Endothelial cell (in vitro differentiated cells): ENCODE data around the gene EFCAB12. TPM values are rescaled to one million over a fixed set of nuclear protein-coding genes. Genes with fewer than 3 reads are reported as not detected.
A peak's percentile ranks its signal among the peaks of the same experiment; 100 is the strongest.
"Not testable (repeated sequence)": the region's sequence is repeated elsewhere in the genome, so short reads cannot be mapped to it uniquely, and the experiment has no call there.

Source experiments
- DNase-seq: peaks from one replicate; pipeline ENCODE4 v3.0.0; 2021; ENCODE audit warnings: low spot score
- H3K27ac Mint-ChIP-seq: one replicate; pipeline ENCODE4 v1.8.0; 2021; ENCODE audit warnings: mixed read lengths, inconsistent platforms; ENCODE audit not compliant: unreplicated experiment
- H3K27me3 Mint-ChIP-seq: one replicate; pipeline ENCODE4 v1.8.0; 2021; ENCODE audit warnings: mild to moderate bottlenecking, moderate library complexity, mixed read lengths, inconsistent platforms; ENCODE audit not compliant: unreplicated experiment
- H3K36me3 Mint-ChIP-seq: one replicate; pipeline ENCODE4 v1.8.0; 2021; ENCODE audit warnings: mild to moderate bottlenecking, low read depth, mixed read lengths, inconsistent platforms; ENCODE audit not compliant: unreplicated experiment
- H3K4me1 Mint-ChIP-seq: one replicate; pipeline ENCODE4 v1.8.0; 2021; ENCODE audit warnings: mild to moderate bottlenecking, mixed read lengths, inconsistent platforms; ENCODE audit not compliant: unreplicated experiment
- H3K4me3 Mint-ChIP-seq: one replicate; pipeline ENCODE4 v1.8.0; 2021; ENCODE audit warnings: mild to moderate bottlenecking, mixed read lengths, inconsistent platforms; ENCODE audit not compliant: unreplicated experiment
- H3K9me3 Mint-ChIP-seq: one replicate; pipeline ENCODE4 v1.8.0; 2021; ENCODE audit warnings: mixed read lengths, inconsistent platforms; ENCODE audit not compliant: unreplicated experiment
- total RNA-seq: library from RNA; stranded (reverse); fragmentation: NEBNext Ultra II Directional; extraction: Animal tissue kit (Norgen Biotek cat#: 25700); gene quantifications from one replicate; pipeline ENCODE4 v1.2.1, GENCODE V29; 2021; ENCODE audit not compliant: unreplicated experiment
- TF ChIP-seq, protein P1 (sequence below): fragments of 200-600 bp; sonication (generic); IDR thresholded peaks from one replicate; pipeline ENCODE4 v1.5.0; 2021; ENCODE audit warnings: antibody characterized with exemption; ENCODE audit not compliant: unreplicated experiment

The EFCAB12 gene
- total RNA-seq, 1 donor from 2014 or later: 0.21 TPM

DNA sequence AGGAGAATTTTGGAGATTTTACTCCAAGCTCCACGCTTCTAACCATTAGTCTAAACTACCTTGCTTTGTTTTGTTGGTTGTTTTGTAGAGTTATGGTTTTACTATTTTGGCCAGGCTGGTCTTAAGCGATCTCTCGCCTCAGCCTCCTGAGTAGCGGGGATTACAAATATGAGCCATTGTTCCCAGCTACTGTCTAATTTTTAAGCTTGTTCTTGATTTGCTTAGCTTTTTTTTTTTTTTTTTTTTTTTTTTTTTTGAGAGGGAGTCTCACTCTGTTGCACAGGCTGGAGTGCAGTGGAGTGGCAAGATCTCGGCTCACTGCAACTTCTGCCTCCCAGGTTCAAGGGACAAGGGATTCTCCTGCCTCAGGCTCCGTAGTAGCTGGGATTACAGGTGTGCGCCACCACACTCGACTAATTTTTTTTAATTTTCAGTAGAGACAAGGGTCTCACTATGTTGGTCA is 28.5 kb downstream of the EFCAB12 start:
- H3K27me3 Mint-ChIP-seq: peaks cover 7% of the 10 kb centered on the region
- peak overlapping the region; percentile 100 for H3K4me3 Mint-ChIP-seq
- H3K27ac Mint-ChIP-seq: no peak overlapping the region
- TF ChIP-seq, protein P1, sequence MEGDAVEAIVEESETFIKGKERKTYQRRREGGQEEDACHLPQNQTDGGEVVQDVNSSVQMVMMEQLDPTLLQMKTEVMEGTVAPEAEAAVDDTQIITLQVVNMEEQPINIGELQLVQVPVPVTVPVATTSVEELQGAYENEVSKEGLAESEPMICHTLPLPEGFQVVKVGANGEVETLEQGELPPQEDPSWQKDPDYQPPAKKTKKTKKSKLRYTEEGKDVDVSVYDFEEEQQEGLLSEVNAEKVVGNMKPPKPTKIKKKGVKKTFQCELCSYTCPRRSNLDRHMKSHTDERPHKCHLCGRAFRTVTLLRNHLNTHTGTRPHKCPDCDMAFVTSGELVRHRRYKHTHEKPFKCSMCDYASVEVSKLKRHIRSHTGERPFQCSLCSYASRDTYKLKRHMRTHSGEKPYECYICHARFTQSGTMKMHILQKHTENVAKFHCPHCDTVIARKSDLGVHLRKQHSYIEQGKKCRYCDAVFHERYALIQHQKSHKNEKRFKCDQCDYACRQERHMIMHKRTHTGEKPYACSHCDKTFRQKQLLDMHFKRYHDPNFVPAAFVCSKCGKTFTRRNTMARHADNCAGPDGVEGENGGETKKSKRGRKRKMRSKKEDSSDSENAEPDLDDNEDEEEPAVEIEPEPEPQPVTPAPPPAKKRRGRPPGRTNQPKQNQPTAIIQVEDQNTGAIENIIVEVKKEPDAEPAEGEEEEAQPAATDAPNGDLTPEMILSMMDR: no peak
- no peak for DNase-seq
- peaks cover 24% of the 10 kb centered on the region for H3K4me1 Mint-ChIP-seq
- H3K36me3 Mint-ChIP-seq: peaks cover 9% of the 10 kb centered on the region
- H3K9me3 Mint-ChIP-seq: no peaks in the 10 kb centered on the region

DNA sequence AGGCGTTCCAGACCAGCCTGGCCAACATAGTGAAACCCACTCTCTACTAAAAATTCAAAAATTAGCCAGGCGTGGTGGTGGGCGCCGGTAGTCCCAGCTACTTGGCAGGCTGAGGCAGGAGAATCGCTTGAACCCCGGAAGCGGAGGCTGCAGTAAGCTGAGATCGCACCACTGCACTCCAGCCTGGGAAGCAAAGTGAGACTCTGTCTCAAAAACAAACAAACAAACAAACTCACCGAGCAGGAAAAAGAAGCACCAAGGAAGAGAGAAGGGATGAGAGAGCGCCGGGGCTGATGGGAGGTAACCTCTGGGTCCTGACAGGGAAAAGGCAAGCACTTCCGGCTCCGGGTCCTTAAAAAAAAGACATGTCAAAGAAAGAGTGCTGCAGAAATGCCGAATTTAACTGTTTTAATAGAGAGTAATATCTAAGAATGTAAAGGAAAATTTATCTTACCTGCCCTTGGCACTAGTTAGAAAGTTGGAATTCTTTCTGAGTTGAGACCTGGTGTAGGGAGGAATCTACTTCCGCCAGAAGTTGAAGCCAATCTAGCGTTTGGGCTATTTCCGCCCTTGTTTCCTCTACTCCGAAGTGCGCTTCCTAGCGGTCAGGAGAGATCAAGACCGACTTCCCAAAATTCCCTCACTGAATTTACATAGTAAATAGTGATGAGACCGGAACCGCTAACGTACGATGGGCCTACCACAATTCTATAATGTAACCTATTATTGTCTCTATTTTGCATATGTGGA is 29.1 kb downstream of the EFCAB12 start:
- H3K27me3 Mint-ChIP-seq: peaks cover 8% of the 10 kb centered on the region
- TF ChIP-seq, protein P1: peak; percentile 70
- H3K27ac Mint-ChIP-seq: peak overlapping the region; percentile 99
- peak; percentile 76 for DNase-seq
- no peaks in the 10 kb centered on the region for H3K9me3 Mint-ChIP-seq
- H3K36me3 Mint-ChIP-seq: peaks cover 15% of the 10 kb centered on the region
- H3K4me3 Mint-ChIP-seq: peak overlapping the region; percentile 100
- peaks cover 24% of the 10 kb centered on the region for H3K4me1 Mint-ChIP-seq

DNA sequence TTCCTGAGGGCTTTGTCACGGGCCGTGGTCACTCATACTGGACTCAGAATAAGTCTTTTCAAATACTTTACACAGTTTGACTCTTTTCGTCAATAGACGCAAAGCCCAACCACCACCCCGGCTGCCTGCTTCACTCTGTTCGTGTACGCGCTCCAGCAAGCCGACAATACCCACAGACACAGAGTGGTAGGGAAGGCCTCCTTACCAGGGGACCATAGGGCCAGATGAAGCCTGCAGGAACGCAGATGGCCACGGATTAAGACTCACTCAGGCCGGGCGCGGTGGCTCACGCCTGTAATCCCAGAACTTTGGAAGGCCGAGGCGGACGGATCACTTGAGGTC is 29.7 kb downstream of the EFCAB12 start:
- H3K4me1 Mint-ChIP-seq: peaks cover 24% of the 10 kb centered on the region
- peak overlapping the region; percentile 99 for H3K27ac Mint-ChIP-seq
- H3K27me3 Mint-ChIP-seq: peaks cover 8% of the 10 kb centered on the region
- H3K4me3 Mint-ChIP-seq: peak overlapping the region; percentile 100
- DNase-seq: peak; percentile 14
- TF ChIP-seq, protein P1: no peak
- no peaks in the 10 kb centered on the region for H3K9me3 Mint-ChIP-seq
- peaks cover 18% of the 10 kb centered on the region for H3K36me3 Mint-ChIP-seq

DNA sequence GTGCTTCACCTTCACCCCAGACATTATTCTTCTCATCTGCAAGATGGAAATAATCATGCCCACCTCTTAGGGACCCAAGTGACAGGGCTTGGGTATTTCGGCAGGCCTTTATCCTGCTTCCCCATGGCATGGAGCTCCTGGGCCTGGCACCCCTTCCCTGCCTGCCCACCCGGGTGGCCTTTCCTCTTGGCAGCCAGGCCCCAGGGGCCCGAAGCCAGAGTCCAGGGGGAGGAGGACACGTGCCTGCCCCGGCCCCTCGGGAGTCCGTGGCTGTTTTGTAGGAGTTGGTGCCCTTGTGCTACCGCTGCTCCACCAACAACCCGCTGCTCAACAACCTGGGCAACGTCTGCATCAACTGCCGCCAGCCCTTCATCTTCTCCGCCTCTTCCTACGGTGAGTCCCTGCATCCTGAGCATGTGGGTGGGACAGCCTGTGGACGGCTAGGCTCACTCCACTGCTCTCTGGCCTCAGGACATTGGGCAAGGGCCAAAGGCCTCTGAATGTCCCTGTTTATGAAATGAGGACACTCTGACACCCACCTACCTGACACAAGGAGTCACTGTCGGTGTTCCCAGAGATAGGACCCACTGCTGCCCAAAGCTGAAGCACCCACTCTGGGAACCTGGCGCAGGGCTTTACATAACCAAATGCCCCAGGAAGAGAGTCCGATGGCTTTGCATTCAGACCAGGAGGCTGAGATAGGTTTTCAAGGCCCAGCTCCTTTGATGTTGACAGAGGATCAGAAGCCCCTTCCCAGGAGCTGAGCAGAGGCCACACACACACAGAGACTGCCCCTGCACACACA is 34.5 kb downstream of the EFCAB12 start:
- Mint-ChIP-seq H3K36me3 (peaks cover 33% of the 10 kb centered on the region), H3K4me1 (peaks cover 27% of the 10 kb centered on the region)
- H3K27me3 Mint-ChIP-seq, H3K4me3 Mint-ChIP-seq, H3K9me3 Mint-ChIP-seq, DNase-seq, H3K27ac Mint-ChIP-seq: not testable (repeated sequence)

DNA sequence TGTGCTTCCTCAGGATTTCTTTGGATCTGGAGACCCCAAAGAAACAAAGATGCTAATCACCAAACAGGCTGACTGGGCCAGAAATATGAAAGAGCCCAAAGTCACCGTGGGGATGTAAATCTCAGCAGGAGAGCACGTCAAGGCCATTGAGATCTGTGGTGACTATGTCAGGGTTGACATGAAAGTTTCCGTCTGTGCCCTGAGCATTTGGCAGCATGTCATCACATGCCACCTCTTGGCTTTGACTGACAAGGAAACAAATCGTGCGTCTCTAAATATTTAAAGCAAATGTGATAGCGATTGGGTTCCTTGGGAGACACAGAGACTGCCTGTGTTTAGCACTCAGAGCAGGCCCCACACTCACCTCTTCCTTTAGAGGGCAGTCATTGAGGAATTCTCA is 35.2 kb downstream of the EFCAB12 start:
- no peak for DNase-seq
- TF ChIP-seq, protein P1: no peak
- Mint-ChIP-seq H3K9me3 (no peaks in the 10 kb centered on the region), H3K27ac (no peak overlapping the region), H3K4me3 (no peak overlapping the region), H3K27me3 (peaks cover 4% of the 10 kb centered on the region), H3K36me3 (peaks cover 36% of the 10 kb centered on the region), H3K4me1 (peaks cover 27% of the 10 kb centered on the region)

DNA sequence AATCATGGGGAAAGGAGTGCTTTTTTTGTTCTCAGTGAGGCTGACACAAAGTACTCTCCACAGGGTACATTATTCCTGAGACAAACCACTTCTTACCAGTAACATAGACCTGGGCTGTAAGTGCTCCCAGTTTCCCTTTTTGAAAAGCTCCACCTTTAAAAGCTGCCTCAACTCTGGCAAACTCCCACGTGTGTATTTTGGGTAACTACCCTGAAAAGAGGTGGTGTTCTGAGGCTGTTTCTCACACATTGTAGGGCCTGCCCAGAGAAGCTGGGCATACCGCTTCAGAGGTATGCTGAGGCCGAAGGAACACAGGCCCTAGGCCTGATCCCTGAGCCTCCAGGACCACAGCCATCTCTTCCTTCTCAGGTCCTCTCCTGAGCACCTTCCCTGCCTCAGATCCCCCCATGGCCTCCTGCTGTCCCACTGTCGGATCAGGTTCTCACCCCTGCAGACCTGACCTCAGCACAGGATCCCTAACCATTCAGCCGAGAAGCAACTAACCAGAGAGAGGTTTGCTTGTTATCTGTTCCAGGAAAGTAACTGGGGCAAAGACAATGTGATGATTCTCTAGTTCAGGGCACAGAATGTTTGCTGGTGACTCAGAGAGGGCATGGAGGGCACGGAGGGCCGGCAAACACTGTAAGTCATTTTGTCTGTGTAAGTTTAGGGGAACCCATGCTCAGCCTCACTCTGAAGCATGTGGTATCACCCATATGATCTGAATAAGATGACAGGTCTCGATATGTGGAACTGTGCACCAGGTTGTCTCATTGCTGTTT is 36.1 kb downstream of the EFCAB12 start:
- H3K27me3 Mint-ChIP-seq, H3K9me3 Mint-ChIP-seq, H3K27ac Mint-ChIP-seq, H3K4me3 Mint-ChIP-seq, DNase-seq: not testable (repeated sequence)
- Mint-ChIP-seq H3K36me3 (peaks cover 43% of the 10 kb centered on the region), H3K4me1 (peaks cover 22% of the 10 kb centered on the region)

DNA sequence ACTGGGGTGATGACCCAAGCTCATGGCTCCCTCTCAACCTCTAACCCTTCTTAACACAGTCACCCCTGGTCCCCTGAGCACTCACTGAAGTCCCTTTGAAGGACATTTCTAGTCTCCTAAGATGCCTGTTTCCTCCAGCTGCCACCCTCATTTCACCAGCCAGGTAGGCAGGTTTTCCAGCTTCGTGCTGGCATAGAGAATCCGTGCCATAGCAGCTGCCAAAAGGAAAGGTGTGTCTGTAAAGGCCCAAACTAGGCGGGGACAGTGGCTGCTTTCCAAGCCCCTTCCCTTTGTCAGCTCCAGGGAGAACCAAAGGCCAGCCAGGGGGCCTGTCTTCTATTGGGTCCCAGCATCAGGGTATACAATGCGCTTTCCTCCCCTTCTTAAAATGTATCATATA is 36.9 kb downstream of the EFCAB12 start:
- H3K27ac Mint-ChIP-seq, H3K27me3 Mint-ChIP-seq, H3K9me3 Mint-ChIP-seq, H3K4me3 Mint-ChIP-seq, DNase-seq: not testable (repeated sequence)
- peaks cover 50% of the 10 kb centered on the region for H3K36me3 Mint-ChIP-seq
- peaks cover 21% of the 10 kb centered on the region for H3K4me1 Mint-ChIP-seq
